Fibroblast of mammary gland (primary cell): Measurements from ENCODE around the gene EXD2.

Source experiments
- DNase-seq: peaks from one replicate; pipeline ENCODE4 v3.0.0-alpha.2; 2010; ENCODE audit warnings: low read depth
- H3K4me3 ChIP-seq: 2 replicates; pipeline ENCODE4 v1.5.1; 2011; ENCODE audit warnings: low read depth, mild to moderate bottlenecking, low read length, moderate library complexity; ENCODE audit not compliant: control insufficient read depth
- TF ChIP-seq, protein P1 (sequence below): conservative IDR thresholded peaks from 2 replicates; pipeline ENCODE4 v1.5.1; 2011; ENCODE audit warnings: low read depth, low read length, inconsistent platforms; ENCODE audit not compliant: control insufficient read depth, insufficient read depth

EXD2 gene

DNA sequence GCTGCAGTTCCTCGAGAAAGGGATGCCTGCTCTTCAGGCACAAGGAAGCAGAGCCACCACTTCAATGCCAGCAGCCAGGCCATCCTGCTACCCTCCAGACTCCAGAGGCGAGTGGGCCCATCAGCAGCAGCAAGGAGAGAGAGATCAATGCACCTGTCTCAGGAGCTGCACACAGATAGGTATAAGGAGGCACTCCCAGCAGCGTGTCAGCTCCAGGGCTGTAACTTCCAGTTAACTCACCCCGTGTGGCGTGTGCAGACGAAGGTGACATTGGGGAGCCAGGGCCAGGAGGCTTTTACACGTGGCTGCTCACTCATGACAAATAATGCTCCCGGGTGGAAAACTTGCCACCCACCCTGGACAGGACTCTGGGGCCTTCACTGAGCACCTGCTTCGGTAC lies 92.9 kb downstream of the EXD2 start:
- TF ChIP-seq, protein P1, sequence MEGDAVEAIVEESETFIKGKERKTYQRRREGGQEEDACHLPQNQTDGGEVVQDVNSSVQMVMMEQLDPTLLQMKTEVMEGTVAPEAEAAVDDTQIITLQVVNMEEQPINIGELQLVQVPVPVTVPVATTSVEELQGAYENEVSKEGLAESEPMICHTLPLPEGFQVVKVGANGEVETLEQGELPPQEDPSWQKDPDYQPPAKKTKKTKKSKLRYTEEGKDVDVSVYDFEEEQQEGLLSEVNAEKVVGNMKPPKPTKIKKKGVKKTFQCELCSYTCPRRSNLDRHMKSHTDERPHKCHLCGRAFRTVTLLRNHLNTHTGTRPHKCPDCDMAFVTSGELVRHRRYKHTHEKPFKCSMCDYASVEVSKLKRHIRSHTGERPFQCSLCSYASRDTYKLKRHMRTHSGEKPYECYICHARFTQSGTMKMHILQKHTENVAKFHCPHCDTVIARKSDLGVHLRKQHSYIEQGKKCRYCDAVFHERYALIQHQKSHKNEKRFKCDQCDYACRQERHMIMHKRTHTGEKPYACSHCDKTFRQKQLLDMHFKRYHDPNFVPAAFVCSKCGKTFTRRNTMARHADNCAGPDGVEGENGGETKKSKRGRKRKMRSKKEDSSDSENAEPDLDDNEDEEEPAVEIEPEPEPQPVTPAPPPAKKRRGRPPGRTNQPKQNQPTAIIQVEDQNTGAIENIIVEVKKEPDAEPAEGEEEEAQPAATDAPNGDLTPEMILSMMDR: no peak
- DNase-seq: no peak
- H3K4me3 ChIP-seq: no peak overlapping the region

DNA sequence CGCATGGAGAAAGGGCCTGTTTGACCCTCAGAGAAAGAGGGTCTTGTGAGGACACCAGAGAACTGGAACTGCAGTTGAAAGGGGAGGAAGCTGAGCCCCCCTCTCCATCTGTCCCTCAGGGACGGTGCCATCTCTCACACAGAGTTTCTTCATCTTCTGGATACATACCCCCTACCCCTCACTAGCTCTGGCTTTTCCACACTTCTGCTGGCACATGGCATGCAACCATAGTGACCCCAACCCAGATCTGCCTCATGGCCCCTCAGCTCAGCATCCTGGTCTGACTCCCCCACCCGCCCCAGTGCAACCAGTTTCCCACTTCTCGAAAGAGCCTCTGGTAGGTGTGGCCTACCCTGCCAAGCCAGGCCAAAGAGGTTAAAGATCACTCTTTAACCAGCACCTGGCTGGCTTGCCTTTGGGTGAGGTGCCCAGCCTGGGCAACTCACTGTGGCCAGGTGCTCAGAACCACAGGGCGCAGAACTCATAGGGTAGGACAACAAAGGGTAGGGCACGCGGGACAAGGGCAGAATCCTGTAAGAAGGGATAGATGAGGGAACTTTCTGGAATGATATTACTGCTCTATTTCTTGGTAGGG lies 94.5 kb downstream of the EXD2 start:
- no peak for DNase-seq
- TF ChIP-seq, protein P1: no peak

DNA sequence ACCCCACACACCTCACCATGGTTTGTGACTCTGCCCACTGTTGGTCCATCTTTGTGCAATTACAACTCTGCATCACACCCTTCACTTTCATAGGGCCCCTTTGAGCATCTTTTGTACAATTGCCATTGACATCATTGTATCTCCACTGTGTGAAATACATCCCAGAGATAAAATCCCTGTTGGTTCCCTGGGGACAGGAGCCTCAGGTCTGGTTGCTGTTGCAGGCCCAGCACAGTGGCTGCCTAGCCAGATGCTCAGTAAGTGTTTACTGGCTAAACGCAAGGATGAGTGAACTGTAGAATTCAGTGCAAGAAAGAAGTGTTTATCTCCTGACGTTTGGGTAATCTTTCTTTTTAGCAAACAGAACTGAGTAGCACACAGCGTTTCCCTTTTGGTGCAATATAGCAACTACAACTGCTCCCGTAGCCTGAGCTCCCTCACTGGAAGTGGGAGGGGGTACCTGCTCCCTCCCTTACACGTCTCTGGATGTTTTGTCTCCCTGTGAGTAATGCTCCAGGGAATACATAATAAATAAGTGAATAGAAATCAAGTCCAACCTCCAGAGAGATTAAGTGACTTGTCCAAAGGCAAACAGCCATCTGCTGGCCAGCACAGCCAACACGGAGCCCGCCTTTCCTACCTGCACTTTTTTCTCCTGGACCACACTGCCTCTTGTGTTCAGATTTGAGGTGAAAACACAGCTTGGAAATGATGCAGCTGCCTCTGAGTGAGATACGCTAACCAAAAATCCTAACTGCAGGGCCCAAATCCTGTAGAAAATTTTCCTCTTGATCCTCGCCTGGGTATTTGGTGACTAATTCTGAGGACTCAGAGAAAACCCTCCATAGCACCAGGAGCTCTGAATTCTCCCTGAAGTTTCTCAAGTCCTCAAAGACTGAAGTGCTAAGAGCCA lies 96.1 kb downstream of the EXD2 start:
- no peak overlapping the region for H3K4me3 ChIP-seq
- peak; percentile 63 for DNase-seq
- TF ChIP-seq, protein P1: no peak

More for the DNA sequence above, 94.5 kb downstream of the EXD2 start:
- no peak overlapping the region for H3K4me3 ChIP-seq

DNA sequence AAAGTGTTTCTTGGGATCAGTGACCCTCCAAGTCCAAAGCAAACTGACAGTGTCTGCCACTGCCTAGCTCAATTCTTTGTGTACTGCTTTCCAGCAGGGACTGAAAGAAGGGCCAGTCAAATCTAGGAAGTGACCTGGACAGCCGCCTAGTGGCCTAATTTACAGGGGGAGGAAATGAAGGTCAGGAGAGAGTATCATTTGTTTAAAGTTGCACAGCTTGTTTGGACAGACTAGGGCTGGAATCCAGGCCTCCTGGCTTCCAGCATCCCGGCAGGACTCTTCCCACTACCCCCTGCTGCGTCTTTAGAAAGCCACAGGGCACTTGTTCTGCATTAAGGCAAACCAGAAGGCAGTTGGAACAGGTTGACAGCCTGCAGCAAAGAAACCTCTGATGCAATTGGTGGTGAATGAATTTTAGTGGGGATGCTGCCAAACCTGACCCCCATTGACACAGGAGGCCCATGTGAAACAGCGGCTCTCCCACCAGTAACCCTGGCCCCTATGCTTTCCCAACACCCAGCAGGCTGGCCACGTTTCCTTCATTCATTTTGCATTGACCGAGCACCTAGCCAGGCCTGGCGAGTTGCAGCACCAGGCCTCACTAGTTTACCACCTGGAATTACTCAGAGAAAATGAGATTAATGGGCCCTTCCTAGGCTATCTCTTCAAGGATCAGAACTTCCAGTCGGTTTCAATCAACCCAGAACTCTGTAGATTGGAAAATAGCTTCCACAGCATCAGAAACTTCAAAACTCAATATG lies 96.9 kb downstream of the EXD2 start:
- H3K4me3 ChIP-seq: no peak overlapping the region
- peak; percentile 80 for DNase-seq
- TF ChIP-seq, protein P1: peak; percentile 64

DNA sequence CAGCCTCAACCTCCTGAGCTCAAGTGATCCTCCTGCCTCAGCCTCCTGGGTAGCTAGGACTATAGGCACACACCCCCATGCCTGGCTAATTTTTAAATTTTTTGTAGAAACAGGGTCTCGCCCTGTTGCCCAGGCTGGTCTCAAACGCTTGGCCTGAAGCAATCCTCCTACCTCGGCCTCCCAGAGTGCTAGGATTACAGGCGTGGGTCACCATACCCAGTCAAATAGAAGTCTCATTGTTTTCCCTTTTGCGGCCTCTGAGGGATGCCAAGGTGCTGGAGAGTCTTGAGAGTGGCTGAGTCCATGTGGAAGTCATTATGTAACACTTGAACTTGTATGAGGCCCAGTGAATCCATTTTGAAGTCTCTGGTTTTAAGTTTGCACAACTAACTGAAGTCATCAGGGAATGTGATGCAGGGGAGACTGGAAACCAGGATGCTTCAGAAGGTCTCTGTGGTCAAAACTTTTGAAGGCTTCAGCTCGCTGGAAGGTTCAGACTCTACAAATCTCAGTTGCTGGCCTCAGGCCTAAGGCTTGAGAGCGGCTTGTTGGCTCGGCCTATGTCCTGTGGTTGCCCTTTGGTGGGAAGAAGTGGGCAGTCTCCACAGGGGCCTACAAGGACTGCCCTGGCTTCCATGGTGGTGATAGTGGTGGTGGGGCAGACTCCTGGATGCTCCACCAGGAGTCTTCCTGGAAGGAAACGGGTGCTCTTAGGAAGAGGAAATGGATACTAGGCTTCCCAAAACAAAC lies 97.8 kb downstream of the EXD2 start:
- no peak overlapping the region for H3K4me3 ChIP-seq
- DNase-seq: peak; percentile 26
- TF ChIP-seq, protein P1: no peak
